ENCODE measurements around the gene AK2. TPM values are rescaled to one million over a fixed set of nuclear protein-coding genes. Genes with fewer than 3 reads are reported as not detected.
"Not testable (repeated sequence)": the region's sequence is repeated elsewhere in the genome, so short reads cannot be mapped to it uniquely, and the experiment has no call there.

The AK2 gene
- total RNA-seq, 3 donors from 2014 or later, result 124 to 483 (median 280) TPM

DNA sequence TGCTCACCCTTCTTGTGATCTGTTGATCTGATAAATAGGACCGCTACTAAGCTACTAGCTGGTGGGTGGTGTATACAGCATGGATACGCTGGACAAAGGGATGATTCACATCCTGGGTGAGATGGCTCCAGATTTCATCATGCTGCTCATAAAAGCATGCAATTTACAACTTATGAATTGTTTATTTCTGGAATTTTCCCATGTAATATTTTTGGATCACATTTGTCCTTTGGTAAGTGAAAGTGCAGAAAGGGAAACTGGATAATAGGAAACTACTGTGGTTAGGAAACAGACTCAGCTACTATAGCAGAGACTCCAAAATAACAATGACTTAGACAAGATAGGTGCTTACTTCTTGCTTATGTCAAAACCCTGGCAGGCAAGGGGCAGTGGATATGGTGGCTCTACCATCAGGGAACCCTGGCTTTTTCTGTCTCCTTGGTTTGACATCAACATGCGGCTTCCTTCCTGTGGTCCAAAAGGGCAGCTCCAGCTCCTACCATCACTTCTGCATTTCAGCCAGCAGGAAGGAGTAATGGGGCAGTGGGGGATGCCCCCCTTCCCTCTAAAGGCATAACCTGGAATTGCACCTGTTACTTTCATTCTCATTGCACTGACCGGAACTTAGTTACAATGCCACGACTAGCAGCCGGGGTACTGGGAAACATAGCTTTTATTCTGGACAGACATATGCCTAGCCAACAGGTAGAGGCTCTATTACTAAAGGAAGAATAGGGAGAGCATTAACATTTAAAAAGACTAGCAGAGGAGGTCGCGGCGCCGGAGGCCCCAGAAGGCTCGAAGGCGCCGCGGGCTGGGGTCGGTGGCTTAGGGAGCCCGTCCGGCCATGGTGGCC is 13.8 kb upstream of the AK2 start:
- DNase-seq (ENCODE audit: low spot score in 2 of 2), result no peak
- intact Hi-C loops (cut with DNase I; ENCODE audit: low total_unique reads), result no loop called here
- H3K27me3 ChIP-seq, result no peaks in the 10 kb centered on the region
- H3K4me1 ChIP-seq, result no peaks in the 10 kb centered on the region
- no peaks in the 10 kb centered on the region for H3K9me3 ChIP-seq
- no peaks in the 10 kb centered on the region for H3K36me3 ChIP-seq
- H3K27ac ChIP-seq, result no peak overlapping the region
- TF ChIP-seq, protein P1, sequence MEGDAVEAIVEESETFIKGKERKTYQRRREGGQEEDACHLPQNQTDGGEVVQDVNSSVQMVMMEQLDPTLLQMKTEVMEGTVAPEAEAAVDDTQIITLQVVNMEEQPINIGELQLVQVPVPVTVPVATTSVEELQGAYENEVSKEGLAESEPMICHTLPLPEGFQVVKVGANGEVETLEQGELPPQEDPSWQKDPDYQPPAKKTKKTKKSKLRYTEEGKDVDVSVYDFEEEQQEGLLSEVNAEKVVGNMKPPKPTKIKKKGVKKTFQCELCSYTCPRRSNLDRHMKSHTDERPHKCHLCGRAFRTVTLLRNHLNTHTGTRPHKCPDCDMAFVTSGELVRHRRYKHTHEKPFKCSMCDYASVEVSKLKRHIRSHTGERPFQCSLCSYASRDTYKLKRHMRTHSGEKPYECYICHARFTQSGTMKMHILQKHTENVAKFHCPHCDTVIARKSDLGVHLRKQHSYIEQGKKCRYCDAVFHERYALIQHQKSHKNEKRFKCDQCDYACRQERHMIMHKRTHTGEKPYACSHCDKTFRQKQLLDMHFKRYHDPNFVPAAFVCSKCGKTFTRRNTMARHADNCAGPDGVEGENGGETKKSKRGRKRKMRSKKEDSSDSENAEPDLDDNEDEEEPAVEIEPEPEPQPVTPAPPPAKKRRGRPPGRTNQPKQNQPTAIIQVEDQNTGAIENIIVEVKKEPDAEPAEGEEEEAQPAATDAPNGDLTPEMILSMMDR (IDR thresholded peaks at IDR 0.05), result no peak
- no peak for TF ChIP-seq POLR2AphosphoS5 (IDR thresholded peaks at IDR 0.05)
- TF ChIP-seq POLR2A (IDR thresholded peaks at IDR 0.05), result no peak
- no peak overlapping the region for H3K4me3 ChIP-seq

DNA sequence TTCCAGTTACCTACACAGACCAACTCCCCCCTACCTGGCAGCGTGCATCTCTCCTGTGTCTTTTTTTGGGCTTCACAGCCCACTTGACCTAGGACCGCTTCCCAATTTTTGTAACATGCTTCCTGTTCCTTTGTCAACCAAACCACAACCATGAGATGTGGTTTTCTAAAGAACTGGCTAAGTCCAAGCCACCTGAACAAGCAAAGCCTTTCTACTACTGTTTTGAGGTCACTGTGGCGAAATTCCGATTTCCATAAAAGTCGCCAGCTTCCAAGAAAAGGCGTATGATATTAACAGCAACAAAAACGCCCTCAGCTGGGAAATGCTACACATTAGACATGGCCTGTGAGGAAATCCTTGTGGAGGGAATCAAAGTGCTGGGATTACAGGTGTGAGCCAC is 12.7 kb upstream of the AK2 start:
- Histone ChIP-seq H3K27ac (peak overlapping the region; percentile 25 to 51), H3K27me3 (no peaks in the 10 kb centered on the region), H3K9me3 (no peaks in the 10 kb centered on the region), H3K4me3 (no peak overlapping the region), H3K36me3 (no peaks in the 10 kb centered on the region), H3K4me1 (no peaks in the 10 kb centered on the region)
- DNase-seq (ENCODE audit: low spot score in 2 of 2), result peak in 1 of 2 donors; percentile 71
- TF ChIP-seq, protein P1 (IDR thresholded peaks at IDR 0.05), result no peak
- TF ChIP-seq POLR2AphosphoS5 (IDR thresholded peaks at IDR 0.05) (no peak), POLR2A (IDR thresholded peaks at IDR 0.05) (no peak)
- intact Hi-C loops (cut with DNase I; ENCODE audit: low total_unique reads), result no loop called here

DNA sequence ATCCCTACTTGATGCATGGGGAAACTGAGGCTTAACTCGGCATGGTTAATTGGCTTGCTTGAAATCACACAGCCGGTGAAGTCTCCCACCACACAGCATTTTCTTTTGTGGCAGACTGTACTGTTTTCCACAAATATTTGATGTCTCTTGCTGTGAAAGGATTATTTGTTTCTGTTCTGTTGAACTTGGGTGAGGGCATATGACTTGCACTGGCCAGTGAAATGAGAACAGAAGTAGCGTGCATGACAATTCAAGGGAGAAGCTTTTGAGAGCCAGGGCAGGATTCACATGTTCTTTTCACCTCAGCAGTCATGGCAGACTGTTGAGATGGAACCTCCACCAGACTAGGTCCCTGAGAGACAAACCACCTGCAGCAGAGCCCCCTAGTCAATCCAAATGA is 11.7 kb upstream of the AK2 start:
- Histone ChIP-seq H3K9me3 (no peaks in the 10 kb centered on the region), H3K4me1 (no peaks in the 10 kb centered on the region), H3K27me3 (no peaks in the 10 kb centered on the region), H3K4me3 (no peak overlapping the region), H3K36me3 (no peaks in the 10 kb centered on the region), H3K27ac (no peak overlapping the region)
- TF ChIP-seq, protein P1 (IDR thresholded peaks at IDR 0.05), result no peak
- no peak for TF ChIP-seq POLR2A (IDR thresholded peaks at IDR 0.05)
- no peak for TF ChIP-seq POLR2AphosphoS5 (IDR thresholded peaks at IDR 0.05)
- intact Hi-C loops (cut with DNase I; ENCODE audit: low total_unique reads), result no loop called here
- no peak for DNase-seq (ENCODE audit: low spot score in 2 of 2)

GRCh38 chr1:33047839-33048305 is 11.2 kb upstream of the AK2 start:
- Histone ChIP-seq H3K27me3 (no peaks in the 10 kb centered on the region), H3K9me3 (no peaks in the 10 kb centered on the region), H3K27ac (peak overlapping the region; percentile 5 to 8), H3K4me1 (no peaks in the 10 kb centered on the region), H3K36me3 (no peaks in the 10 kb centered on the region), H3K4me3 (no peak overlapping the region)
- intact Hi-C loops (cut with DNase I; ENCODE audit: low total_unique reads), result no loop called here
- TF ChIP-seq POLR2AphosphoS5 (IDR thresholded peaks at IDR 0.05) (no peak), POLR2A (IDR thresholded peaks at IDR 0.05) (no peak)
- TF ChIP-seq, protein P1 (IDR thresholded peaks at IDR 0.05), result no peak
- no peak for DNase-seq (ENCODE audit: low spot score in 2 of 2)

DNA sequence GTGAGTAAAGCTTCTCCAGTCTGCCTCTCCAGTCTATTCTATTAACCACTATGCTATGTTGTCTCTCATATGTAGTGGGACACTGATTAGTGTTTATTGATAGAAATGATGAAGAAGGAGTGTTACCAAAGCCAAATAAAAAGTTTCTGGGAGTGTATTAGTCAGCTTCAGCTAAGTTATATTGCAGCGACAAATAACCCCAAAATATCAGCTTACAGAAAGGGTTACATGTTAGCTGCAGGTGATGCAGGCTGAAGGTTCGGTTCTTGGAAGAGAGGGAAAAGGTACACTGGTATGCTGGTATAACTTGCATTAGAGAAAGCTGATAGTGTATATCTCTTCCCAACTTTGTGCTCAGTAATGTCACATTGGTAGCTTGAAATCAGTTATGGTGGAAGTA is 10.6 kb upstream of the AK2 start:
- no peaks in the 10 kb centered on the region for H3K4me1 ChIP-seq
- no peaks in the 10 kb centered on the region for H3K36me3 ChIP-seq
- no peaks in the 10 kb centered on the region for H3K27me3 ChIP-seq
- H3K9me3 ChIP-seq, result no peaks in the 10 kb centered on the region
- no peak overlapping the region for H3K27ac ChIP-seq
- intact Hi-C loops (cut with DNase I; ENCODE audit: low total_unique reads), result no loop called here
- H3K4me3 ChIP-seq, result no peak overlapping the region
- DNase-seq (ENCODE audit: low spot score in 2 of 2), result no peak
- TF ChIP-seq POLR2A (IDR thresholded peaks at IDR 0.05) (no peak), POLR2AphosphoS5 (IDR thresholded peaks at IDR 0.05) (no peak)
- TF ChIP-seq, protein P1 (IDR thresholded peaks at IDR 0.05), result no peak

GRCh38 chr1:33046234-33046633 is 9.6 kb upstream of the AK2 start:
- H3K27ac ChIP-seq; H3K27me3 ChIP-seq; H3K36me3 ChIP-seq; DNase-seq (ENCODE audit: low spot score in 2 of 2); intact Hi-C loops (cut with DNase I; ENCODE audit: low total_unique reads); H3K4me3 ChIP-seq; H3K9me3 ChIP-seq; H3K4me1 ChIP-seq: not testable (repeated sequence)
